ENCODE results near the gene FUT3.

DNA sequence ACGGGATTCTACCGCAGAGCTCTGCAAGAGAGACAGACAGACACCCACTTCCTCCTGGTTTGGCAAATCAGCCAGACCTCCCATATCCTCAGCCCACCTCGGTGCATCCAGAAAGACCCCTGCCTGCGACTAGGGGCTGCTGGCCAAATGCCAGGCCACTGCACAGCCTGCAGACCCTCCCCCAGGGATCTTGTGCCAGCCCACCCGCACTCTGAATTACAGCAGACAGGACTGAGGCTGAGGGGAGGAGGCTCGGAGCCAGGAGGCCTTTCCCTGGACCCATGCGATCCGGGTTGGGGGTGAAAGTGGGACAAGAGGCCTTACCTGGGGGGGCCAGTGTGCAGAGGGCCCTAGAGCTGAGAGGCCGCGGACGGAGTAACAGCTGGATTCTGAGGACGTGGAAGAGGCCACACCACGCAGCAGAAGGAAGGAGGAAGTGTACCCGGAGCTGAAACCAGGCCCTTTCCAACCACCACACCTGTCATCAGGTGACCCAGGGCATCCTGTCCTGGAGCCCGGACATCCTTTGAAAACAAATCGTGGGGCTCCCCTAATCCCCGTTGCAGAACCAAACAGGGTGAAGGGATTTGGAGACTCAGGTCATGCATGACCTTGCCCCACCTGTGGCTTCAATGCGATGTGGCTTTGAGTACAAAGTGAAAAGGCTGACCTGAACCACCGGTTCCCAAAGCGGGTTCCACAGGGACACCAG lies 12.7 kb downstream of the FUT3 start:
- TF ChIP-seq, protein P1, sequence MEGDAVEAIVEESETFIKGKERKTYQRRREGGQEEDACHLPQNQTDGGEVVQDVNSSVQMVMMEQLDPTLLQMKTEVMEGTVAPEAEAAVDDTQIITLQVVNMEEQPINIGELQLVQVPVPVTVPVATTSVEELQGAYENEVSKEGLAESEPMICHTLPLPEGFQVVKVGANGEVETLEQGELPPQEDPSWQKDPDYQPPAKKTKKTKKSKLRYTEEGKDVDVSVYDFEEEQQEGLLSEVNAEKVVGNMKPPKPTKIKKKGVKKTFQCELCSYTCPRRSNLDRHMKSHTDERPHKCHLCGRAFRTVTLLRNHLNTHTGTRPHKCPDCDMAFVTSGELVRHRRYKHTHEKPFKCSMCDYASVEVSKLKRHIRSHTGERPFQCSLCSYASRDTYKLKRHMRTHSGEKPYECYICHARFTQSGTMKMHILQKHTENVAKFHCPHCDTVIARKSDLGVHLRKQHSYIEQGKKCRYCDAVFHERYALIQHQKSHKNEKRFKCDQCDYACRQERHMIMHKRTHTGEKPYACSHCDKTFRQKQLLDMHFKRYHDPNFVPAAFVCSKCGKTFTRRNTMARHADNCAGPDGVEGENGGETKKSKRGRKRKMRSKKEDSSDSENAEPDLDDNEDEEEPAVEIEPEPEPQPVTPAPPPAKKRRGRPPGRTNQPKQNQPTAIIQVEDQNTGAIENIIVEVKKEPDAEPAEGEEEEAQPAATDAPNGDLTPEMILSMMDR (IDR thresholded peaks at IDR 0.05) = no peak
- TF ChIP-seq POLR2A (IDR thresholded peaks at IDR 0.05) = no peak

Measured in stomach (tissue), 4 donors.